NCI-H1092 treated with DMSO at 0.1 percent for 48 hours (cell line): ENCODE data around the gene HS3ST6.
"Not testable (repeated sequence)": the region's sequence is repeated elsewhere in the genome, so short reads cannot be mapped to it uniquely, and the experiment has no call there.

Source experiments
- DNase-seq: peaks from one replicate; lab custom pipeline; 2025; lab: John Stamatoyannopoulos, UW

Gene HS3ST6

GRCh38 chr16:1918351-1919326 lies at the start of gene HS3ST6:
TSS of gene HS3ST6 (minus strand) at chr16:1918415. CDS start at chr16:1918323, 92 bp downstream.
- no peak for DNase-seq

GRCh38 chr16:1966460-1966859 lies 48.2 kb upstream of the HS3ST6 start, which contains the start of gene RNF151:
TSS of gene RNF151 (plus strand) at chr16:1966856. CDS start at chr16:1966882, 26 bp downstream.
- no peak for DNase-seq

- DNase-seq: no peak
Observed at GRCh38 chr16:1965396-1966001, 47.3 kb upstream of the HS3ST6 start.

- peak; percentile 99 for DNase-seq
Observed at GRCh38 chr16:1964506-1965395, 46.5 kb upstream of the HS3ST6 start, which contains the start of gene RPS2. TSS of gene RPS2 (minus strand) at chr16:1964826. CDS start at chr16:1964625, 201 bp downstream.

- peak; percentile 47 for DNase-seq
Observed at GRCh38 chr16:1963806-1964505, 45.7 kb upstream of the HS3ST6 start.

- not testable (repeated sequence) for DNase-seq
Observed at GRCh38 chr16:1962161-1963153, 44.2 kb upstream of the HS3ST6 start.

GRCh38 chr16:1961651-1962067 lies 43.4 kb upstream of the HS3ST6 start:
- no peak for DNase-seq

GRCh38 chr16:1960665-1961630 lies 42.7 kb upstream of the HS3ST6 start:
- peak; percentile 35 for DNase-seq

GRCh38 chr16:1959269-1960039 lies 41.2 kb upstream of the HS3ST6 start, which contains the start of gene NDUFB10:
TSS of gene NDUFB10 (plus strand) at chr16:1959538. CDS start at chr16:1959625, 87 bp downstream.
- DNase-seq: peak; percentile 79

- no peak for DNase-seq
Observed at GRCh38 chr16:1958715-1959268, 40.6 kb upstream of the HS3ST6 start.

GRCh38 chr16:1958143-1958491 lies 39.9 kb upstream of the HS3ST6 start:
- DNase-seq: not testable (repeated sequence)

- not testable (repeated sequence) for DNase-seq
Observed at GRCh38 chr16:1957434-1958142, 39.4 kb upstream of the HS3ST6 start.

GRCh38 chr16:1953734-1954133 lies 35.5 kb upstream of the HS3ST6 start:
- DNase-seq: no peak

- DNase-seq: no peak
Observed at GRCh38 chr16:1950559-1950958, 32.3 kb upstream of the HS3ST6 start.

- DNase-seq: no peak
Observed at GRCh38 chr16:1950047-1950446, 31.8 kb upstream of the HS3ST6 start.

GRCh38 chr16:1949507-1949906 lies 31.3 kb upstream of the HS3ST6 start:
- DNase-seq: no peak

- no peak for DNase-seq
Observed at GRCh38 chr16:1947369-1947670, 29.1 kb upstream of the HS3ST6 start.
